Right ventricle myocardium superior (tissue), 1 donor: ENCODE measurements around the gene COPA. TPM values are rescaled to one million over a fixed set of nuclear protein-coding genes. Genes with fewer than 3 reads are reported as not detected.
A peak's percentile ranks its signal among the peaks of the same experiment; 100 is the strongest.

Source experiments
- ATAC-seq: fragments of 200-7000 bp; cut with Tn5 transposase; one replicate; pipeline ENCODE4 v1.9.1; 2020; ENCODE audit warnings: mild to moderate bottlenecking; ENCODE audit not compliant: poor library complexity
- DNase-seq: peaks from one replicate; pipeline ENCODE4 v3.0.0-alpha.2; 2020
- intact Hi-C: fragments of 100-400 bp; cut with DNase I; formaldehyde crosslinking; loops from one replicate; pipeline ENCODE4 v1.11.2; 2022
- total RNA-seq: library from RNA; stranded (reverse); fragmentation: NEBNext Ultra II Directional; extraction: Animal tissue kit (Norgen Biotek cat#: 25700); gene quantifications from one replicate; pipeline ENCODE4 v1.2.1, GENCODE V29; 2021
- donor health status: DM: no; HTN: yes; CAD: no; lungs with severe emphysema.

COPA gene
- total RNA-seq, 1 donor from 2014 or later = 83.9 TPM

- ATAC-seq (no peak), DNase-seq (no peak)
- intact Hi-C loops = no loop called here
Observed at GRCh38 chr1:160366731-160367515, 23.9 kb upstream of the COPA start, which contains the start of gene NHLH1. NHLH1 (plus strand) TSS chr1:160367071; CDS start chr1:160370732, 3,661 bp downstream.

DNA sequence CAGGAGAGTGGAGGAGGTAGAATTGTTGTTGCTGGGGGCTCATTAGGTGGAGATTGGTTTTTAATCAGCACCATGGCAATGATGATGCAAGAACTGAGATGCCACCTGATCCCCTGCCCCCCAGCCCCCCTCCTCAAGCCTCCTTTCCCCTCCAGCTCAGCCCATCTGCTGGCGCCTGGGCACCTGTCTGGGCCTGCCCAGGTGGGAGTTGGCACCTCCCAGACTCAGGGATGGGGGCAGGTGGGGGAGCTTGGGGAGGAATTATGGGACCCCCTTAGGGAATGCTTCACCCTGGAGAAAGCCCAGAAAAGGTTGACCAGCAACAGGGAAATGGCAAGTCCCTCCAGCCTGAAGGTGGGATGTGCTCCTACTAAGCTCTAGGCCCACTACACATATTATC, 22.3 kb upstream of the COPA start:
- DNase-seq (no peak), ATAC-seq (no peak)
- intact Hi-C loops = no loop called here

GRCh38 chr1:160363951-160364735, 21.1 kb upstream of the COPA start:
- intact Hi-C loops = no loop called here
- DNase-seq = no peak
- ATAC-seq = no peak

DNA sequence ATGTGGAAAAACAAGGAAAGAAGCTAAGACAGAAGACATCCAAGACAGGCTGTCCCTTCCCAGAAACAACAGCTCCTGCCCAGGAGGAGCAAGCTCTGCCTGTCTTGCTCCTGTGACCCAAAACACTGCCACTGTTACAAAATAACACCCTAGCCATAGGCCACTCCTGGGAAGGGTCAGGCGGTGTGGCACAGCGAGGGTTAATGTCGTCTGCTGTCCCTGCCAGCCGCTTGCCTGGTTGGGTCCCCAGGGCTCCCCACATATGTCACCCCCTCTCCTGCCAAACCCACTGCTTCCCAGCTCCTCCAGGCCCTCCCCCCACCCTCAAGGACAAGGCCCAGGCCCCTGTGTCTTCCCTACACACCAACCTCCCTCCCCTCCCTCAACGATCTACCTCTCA, 20.0 kb upstream of the COPA start:
- intact Hi-C loops = no loop called here
- no peak for DNase-seq

GRCh38 chr1:160362168-160362957, 19.3 kb upstream of the COPA start:
- intact Hi-C loops = no loop called here
- ATAC-seq (no peak), DNase-seq (no peak)

More for the DNA sequence above, 20.0 kb upstream of the COPA start:
- no peak for ATAC-seq

DNA sequence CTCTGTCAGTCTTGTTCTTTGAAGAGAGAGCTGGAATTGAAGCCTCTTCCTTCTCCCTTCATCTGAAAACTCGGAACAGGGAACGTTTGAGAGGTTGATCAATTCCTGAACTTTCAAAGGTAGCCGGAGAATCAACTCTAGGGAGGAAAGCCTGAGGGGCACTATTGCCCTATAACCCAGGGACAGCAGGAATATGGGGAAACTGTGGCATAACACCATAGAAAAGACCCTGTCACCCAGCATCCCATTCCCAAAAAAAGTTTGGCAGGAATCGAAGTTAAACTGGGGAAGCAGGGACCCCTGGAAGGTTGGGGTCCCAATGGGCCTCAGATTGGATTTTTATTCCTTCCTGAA, 18.7 kb upstream of the COPA start:
- intact Hi-C loops = no loop called here

GRCh38 chr1:160361199-160361598, 18.1 kb upstream of the COPA start:
- intact Hi-C loops = no loop called here
- ATAC-seq (no peak), DNase-seq (no peak)

More for the DNA sequence above, 18.7 kb upstream of the COPA start:
- DNase-seq (no peak), ATAC-seq (no peak)

DNA sequence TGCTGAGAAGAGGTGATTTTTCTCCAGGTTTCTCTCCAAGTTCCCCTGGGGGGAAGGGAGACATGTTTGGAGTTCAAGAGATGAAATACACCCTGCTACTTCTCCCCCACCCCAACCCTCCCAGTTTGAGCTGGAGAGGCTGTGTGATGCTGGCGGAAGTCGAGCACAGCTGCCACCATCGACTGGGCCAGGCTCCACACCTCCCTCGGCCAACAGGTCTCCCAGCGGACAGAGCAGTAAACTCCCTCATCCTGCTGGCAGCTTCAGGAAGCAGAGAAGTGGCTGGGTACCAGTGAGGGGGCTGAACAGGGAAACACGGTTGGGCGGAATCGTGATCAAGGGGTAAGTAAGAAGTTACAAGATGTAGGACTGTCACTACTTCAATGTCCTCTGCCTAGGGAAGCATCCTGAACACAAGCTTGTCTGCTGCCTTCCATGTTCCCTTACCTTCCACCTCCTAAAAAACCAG, 17.2 kb upstream of the COPA start:
- no peak for ATAC-seq
- no peak for DNase-seq
- intact Hi-C loops = no loop called here

DNA sequence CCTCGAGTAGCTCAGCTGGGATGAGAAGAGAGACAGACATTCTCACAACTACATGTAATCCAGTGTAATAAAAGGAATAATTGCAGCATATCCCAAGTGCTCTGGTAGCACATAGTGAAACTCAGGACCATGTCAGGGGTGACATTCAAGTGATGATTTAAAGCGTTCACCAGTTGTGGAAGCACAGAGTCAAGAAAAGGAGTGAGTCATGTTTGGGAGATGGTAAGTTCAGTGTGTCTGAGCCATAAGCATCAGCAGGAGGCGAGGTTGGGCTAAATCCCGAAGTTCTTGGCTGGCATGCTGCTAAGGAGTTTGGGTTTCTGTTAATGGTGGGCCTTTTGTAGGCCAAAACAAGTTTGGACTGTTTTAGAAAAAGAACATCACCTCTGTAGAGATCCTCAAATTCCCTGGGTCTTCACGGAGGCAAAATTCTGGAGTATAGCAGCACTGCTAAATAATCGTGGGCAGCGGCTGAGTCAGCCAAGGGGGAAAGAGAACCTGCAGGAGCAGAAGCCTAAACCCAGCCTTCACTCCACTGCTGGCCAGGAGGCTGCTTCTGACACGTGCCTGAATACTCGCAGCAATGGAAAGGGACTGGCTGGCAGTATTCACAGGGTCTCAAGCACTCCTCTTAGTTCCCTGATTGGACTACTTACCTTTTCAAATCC, 16.6 kb upstream of the COPA start:
- ATAC-seq = no peak
- intact Hi-C loops = no loop called here
- DNase-seq = no peak

- no peak for ATAC-seq
- intact Hi-C loops = no loop called here
Observed at GRCh38 chr1:160358073-160358472, 15.0 kb upstream of the COPA start.

GRCh38 chr1:160357286-160358002, 14.4 kb upstream of the COPA start:
- ATAC-seq = no peak
- intact Hi-C loops = no loop called here
- no peak for DNase-seq

More at GRCh38 chr1:160358073-160358472, 15.0 kb upstream of the COPA start:
- no peak for DNase-seq

GRCh38 chr1:160354388-160354985, 11.4 kb upstream of the COPA start:
- DNase-seq = no peak
- intact Hi-C loops = no loop called here
- ATAC-seq = no peak

- DNase-seq (no peak), ATAC-seq (no peak)
- intact Hi-C loops = no loop called here
Observed at GRCh38 chr1:160353223-160353622, 10.2 kb upstream of the COPA start.

DNA sequence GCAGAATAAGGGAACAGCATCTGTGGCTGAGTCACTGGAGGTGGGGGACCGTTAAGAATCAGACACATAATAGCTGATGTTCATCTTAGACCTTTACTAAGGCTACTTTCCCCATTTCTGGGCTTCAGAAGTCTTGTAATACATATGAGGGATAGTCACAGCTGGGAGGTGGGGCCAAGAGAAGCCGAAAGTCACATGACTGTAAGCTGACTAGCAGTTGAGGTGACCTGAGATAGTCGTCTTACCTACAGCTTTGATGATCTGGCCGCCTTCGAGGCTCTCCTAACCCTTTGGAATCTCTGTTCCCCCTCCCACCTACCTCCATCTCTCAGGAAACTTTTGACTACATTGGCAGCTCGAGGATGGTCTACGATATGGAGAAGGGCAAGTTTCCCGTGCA, 9.5 kb upstream of the COPA start:
- DNase-seq (no peak), ATAC-seq (no peak)
- intact Hi-C loops = no loop called here

DNA sequence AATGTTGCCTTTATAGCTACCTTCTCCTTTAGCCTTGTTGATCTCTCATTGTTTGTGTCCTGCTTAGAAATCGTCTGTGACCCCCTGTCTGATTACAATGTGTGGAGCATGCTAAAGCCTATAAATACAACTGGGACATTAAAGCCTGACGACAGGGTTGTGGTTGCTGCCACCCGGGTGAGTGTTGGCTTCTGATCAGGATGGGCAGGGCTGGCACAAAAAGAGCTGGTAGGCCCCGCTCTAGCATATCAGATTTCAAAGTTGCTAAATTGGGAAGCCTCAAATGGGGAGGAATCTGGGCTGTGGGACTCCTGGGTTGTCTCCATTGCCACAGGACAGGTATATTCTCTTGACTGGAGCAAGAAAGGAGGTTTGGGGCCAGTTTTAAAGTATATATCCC, 8.6 kb upstream of the COPA start:
- intact Hi-C loops = no loop called here
- peak; percentile 86 for ATAC-seq
- DNase-seq = no peak

GRCh38 chr1:160346958-160347357, 3.9 kb upstream of the COPA start:
- DNase-seq = no peak
- ATAC-seq = no peak
- intact Hi-C loops = no loop called here

- intact Hi-C loops = no loop called here
- ATAC-seq (no peak), DNase-seq (no peak)
Observed at GRCh38 chr1:160346463-160346862, 3.4 kb upstream of the COPA start.

GRCh38 chr1:160344936-160345335, 1.9 kb upstream of the COPA start:
- ATAC-seq (no peak), DNase-seq (no peak)
- intact Hi-C loops = no loop called here
